Colon (tissue), 2 donors: ENCODE results near the gene NGLY1.

Source experiments
- FAIRE-seq: peaks from 2 replicates; lab custom pipeline; 2012; peaks lifted over from hg19 to GRCh38; lab: Jason Lieb, UNC
- donor health status: control.
- donor health status: control.

Gene NGLY1

DNA sequence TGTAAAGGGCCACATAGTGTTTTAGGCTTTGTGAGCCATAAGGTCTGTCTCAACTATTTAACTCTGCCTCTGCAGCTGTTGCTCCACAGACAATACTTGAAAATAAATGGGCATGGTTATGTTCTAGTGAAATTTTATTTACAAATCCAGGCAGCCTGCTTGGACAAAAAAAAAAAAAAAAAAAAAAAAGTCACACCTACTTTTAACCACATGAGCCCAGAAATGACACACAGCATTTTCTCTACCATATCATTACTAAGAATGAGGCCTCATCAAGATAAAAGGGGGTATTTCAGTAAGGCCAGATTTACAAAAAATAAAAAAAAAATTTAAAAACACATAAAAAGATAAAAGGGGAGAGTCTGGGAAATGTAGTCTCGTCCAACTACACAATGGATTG, 1.7 kb upstream of the NGLY1 start:
- FAIRE-seq: no peak

DNA sequence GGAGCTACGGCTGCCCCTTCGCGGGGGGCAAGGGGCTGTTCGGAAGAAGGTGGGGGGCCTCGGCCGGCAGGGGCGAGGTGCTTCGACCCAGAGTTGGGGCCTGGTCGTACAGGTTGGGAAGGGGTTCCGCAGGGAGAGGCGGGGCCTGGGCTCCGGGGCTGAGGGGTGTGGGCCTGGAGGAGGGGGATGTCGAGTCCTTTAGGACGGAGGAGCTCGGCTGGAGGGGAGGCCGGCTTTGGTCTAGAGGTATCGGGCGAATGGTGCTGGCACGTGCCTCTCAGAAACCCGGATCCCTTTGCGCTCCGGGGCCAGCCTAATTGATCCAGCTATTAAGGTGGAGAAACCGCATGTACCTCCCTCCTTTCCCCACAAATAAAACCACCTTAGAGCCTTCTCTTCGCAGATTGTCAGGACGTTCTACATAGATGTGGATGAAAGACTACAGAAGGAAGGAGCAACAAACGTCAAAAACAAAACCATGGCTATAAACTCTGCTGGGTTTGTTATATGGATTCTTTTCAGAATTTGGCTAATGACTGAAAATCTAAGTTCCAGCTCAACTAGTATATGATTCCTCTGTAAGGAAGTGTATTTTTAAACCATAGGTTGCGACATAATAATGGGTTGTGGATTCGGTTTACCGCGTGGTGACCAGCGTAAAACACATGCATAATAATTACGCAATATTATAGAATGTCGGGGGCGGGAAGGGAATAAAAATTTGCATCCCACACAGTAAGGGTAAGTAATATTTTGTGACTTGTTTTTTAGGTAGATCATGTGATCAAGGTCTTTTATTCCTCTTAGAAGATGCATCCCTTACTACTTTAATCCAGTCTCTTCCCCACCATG, 644 bp upstream of the NGLY1 start:
- no peak for FAIRE-seq

DNA sequence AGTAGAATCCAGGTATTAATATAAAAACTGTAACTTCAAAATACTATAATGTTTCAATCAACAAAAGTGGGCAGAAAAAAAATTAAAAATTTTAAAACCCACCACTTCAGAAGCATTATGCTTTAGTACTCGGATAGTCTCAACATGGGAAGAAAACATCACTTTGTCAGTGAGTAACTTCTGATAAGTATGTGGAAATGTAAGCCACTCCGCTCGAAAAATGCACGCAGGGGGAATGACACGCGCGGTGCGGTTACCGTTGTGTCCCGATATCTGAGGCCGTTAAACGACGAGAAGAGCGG, 656 bp downstream of the NGLY1 start:
- FAIRE-seq: no peak

DNA sequence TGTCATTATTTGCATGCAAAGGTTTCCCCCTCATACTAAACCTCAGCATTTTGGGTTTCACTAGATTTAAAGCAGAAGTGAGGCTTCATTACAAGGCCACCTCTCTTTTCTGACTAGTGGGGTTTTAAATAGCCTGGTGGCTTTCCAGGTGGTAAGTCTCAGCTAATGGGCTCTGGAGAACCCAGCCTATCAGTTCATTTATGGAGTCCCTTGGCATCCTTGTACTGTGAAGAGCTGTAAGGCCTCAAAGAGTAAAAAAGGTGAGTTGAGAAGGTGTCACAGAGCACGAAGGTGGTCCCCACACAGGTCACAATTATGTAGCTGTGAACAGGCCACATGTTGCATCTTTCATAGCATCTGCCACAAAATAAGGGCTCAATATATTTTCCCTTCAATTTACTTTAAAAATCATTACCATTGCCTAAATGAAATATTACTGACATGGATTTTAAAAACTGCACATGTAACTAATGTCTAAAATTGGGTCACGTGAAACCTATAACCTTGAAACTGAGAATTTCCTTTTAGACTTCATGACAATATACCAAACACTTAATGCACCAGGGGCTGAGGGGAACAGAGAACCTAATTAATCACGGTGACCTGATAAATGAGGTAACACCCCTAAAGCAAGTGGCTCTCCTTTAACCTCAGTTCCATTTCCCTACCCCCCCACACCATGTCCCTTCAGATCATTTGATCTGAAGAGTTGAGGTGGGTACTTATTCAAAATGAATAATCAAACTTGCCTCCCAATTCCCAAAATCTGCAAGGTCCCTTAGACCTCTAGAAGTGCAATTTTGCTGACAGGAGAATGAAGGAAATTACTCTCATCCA, 1.3 kb downstream of the NGLY1 start:
- FAIRE-seq: no peak

DNA sequence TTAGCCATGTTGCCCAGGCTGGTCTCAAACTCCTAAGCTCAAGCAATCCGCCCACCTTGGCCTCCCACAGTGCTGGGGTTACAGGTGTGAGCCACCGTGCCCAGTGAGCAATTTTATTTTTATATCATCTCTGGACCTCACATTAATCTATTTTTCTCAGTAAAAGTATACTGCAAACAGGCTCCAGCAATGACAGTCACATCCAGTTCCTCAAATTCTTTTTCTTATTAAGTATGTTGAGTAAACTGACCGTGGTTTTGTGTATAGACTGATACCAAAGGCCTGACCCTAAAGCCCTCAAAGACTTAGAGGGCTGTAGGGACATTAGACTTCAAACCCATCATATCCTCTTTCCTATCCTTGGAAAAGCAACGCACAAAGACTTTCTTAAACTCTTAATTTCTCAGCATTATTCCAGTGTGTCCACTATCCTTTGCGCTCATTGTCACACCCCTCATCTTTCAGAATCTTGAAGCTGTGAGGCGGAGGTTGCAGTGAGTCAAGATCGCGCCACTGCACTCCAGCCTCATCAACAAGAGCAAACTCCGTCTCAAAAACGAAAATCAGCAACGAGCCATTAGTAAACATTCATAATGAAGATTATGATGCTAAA, 2.0 kb downstream of the NGLY1 start:
- FAIRE-seq: no peak

DNA sequence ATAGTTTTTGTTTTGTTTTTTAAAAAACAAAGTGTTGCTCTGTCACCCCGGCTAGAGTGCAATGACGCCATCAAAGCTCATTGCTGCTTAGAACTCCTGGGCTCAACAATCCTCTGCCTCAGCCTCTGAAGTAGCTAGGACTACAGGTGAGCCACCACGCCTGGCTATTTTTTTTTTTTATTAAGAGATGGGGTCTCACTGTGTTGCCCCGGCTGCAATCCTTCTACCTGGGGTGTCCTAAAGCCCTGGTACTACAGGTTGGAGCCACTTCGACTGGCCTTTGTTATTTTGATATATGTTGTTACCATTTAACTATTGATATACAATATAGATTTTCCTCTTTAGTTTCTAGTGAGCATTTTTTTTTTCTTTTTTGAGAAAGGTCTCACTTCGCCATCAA, 2.6 kb downstream of the NGLY1 start:
- no peak for FAIRE-seq

DNA sequence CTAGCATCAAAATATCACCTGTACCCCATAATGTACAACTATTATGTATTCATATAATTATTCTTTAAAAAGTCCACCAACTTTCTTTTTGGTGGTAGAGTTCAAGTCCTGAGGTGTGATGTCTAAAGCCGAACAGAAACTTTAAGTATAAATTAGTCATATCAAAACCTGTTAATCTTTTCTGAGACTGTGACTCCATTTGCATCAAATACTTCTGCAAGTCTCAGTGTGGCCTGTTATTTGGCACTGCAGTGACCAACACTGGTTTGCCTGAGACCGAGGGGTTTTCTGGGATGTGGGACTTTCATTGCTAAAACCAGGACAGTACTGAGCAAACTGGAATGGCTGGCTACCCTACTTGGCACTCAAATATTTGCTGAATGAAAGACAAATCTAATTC, 7.3 kb downstream of the NGLY1 start:
- no peak for FAIRE-seq

DNA sequence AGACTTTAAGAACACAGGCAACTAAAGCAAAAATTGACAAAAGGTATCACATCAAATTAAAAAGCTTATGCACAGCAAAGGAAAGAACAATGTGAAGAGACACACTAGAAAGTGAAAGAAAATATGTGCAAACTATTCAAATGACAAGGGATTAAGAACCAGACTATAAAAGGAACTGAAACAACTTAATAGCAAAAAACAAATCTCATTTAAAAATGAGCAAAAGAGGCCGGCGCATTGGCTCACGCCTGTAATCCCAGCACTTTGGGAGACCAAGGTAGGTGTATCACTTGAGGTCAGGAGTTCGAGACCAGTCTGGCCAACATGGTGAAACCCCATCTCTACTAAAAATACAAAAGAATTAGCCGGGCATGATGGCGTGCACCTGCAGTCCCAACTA, 14.4 kb downstream of the NGLY1 start:
- FAIRE-seq: no peak

DNA sequence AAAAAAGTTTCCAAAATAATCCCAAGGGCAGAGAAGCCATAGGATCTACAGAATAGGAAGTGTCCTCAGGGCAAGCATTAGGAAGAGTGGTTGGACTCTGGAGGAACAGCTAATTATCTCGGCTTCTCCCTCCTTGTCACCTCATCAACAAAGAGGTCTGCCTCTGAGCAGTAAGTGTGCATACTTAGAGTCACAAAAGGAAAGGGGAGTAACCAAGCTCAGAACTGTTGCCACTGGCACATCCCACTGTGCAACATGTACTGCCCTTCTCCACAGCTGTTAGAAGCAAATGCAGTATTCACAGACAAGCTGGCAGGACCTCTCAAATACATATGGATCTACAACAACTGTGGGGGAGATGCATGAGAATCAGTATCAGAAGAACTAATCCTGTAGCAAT, 31.5 kb downstream of the NGLY1 start:
- FAIRE-seq: no peak

DNA sequence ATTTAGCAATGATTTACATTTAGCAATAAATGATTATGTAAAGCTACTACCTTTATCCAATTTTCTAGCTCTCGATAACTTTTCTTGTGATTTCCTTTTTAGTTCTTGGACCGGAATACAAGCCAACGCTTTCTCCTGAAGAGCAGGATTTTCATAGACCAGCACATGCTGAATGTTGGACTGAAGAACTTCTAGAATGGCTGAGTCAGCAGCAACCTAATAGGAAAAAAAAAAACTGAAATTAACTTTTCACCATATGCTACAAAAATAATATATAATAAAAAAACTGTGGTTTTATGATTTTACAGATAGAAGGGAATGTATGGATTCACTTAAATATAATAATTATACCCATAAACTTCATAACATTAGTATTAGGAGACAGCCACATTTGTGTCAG, 32.2 kb downstream of the NGLY1 start:
- FAIRE-seq: no peak

DNA sequence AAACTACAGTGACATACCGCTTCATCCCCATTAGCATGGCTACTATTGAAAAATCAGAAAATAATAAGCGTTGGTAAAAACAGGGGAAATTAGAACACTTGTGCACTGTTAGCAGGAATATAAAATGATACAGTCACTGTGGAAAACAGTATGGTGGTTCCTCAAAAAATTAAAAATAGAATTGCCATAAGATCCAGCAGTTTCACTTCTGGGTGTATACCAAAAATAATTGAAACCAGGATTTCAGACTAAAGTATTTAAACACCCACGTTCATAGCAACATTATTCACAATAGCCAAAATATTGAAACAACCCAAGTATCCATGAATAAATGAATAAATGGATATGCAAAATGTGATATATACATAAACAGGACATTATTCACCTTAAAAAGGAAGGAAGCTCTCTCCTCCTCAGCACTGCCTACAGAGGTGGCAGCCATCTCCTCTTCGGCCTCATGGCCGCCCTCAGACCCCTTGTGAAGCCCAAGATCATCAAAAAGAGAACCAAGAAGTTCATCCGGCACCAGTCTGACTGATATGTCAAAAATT, 34.1 kb downstream of the NGLY1 start:
- FAIRE-seq: no peak

DNA sequence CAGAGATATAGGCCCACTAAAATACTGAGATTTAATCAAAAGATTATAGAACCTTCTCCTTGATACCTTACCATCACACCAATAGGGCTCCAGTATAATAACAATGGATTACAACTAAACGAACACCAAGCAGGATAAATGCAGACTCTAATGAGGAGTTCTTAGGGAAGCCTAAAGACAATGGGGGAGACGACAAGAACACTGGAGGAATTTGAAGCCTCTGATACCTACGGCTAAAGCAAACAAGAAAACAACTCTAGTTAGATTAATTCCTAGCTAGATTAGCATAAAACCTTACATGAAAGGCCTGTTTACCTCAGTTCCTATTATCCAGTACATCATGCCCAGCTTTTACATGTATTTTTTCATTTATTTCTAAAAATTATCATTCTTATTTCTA, 35.1 kb downstream of the NGLY1 start:
- no peak for FAIRE-seq

DNA sequence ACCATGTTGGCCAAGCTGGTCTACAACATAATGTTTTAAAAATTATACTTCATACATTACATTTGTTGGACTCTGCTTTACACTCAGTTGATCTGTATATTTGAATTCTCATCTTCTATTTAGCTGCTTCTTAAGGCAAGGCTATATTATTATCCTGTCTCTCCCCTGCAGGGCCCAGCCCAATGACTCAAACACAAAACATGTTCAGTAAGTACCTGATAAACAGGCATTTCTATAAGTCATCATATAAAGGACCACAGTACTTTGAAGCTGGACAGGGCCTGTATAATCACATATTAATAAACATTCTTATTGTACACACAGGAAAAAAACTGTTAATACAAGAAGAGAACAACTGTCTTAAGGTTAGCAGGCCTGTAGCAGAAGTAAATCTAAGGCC, 36.2 kb downstream of the NGLY1 start:
- no peak for FAIRE-seq

DNA sequence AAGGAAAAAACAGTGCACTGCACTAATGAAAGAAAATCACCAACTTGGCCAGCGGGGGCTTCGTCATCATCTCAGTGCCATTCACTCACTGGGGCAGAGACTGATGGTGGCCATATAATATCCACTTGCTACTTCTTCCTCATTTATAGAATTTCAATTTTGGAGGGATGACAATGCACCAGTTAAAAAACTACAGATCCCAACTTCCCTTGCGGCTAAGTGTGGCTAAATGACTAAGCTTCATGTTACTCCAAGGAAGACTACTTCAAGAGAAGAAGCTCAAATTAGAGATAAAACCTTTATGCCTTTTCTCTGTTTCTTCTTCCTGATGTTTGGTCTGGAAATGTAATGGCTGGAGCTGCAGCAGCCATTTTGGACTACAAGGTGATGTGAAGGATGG, 38.8 kb downstream of the NGLY1 start:
- FAIRE-seq: no peak

DNA sequence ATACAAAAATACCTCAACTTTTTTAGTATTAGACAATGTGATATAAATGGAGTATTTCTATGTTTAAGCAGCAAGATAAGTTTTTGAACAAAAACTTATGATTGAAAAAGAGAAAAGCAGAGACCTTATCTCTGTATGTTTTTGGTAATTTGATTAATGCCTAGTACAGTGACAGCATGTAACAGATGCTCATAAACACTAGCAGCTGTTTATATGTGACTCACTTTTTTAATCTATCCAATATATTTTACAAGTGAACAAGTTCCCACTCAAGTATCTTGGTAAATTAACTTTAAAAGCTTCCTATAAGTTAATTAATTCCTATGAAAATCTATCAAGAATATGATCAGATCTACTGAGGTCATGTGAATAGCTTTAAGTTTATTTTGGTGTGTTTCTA, 55.1 kb downstream of the NGLY1 start:
- no peak for FAIRE-seq

DNA sequence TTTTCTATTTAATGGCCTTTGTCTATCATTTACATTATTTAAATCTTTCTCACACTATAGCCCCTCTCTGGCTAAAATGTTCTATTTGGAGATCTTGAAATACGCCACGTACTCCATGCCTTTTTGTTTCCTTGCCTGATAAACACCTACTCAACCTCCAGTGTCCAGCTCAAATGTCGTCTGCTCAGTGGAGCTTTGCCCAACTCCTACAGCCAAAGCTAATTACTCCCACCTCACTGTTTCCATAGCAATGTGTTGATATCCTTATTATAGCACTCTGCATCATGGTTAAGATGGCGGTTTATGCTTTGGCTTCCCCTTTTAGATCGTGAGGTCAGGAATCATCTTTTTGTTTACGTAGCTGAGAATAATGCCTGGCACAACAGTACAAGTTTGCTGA, 55.9 kb downstream of the NGLY1 start:
- no peak for FAIRE-seq

DNA sequence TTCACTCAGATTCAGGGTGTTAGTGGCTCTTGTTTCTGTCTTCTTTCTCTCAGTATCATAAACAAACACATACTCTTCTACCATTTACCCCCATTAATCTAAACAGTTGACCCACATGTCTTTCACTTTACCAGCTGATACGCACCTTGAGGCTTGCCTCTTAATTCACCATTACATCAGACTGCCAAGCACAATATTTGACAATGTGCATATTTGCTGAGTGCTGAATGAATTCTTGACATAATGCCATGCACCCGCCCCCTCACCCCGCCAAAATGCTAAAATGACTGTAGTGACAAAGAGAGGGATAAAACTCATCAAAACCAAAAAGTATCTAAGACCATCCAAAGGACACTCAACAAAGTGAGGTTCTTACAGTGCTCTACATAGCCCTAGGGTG, 57.4 kb downstream of the NGLY1 start:
- no peak for FAIRE-seq

DNA sequence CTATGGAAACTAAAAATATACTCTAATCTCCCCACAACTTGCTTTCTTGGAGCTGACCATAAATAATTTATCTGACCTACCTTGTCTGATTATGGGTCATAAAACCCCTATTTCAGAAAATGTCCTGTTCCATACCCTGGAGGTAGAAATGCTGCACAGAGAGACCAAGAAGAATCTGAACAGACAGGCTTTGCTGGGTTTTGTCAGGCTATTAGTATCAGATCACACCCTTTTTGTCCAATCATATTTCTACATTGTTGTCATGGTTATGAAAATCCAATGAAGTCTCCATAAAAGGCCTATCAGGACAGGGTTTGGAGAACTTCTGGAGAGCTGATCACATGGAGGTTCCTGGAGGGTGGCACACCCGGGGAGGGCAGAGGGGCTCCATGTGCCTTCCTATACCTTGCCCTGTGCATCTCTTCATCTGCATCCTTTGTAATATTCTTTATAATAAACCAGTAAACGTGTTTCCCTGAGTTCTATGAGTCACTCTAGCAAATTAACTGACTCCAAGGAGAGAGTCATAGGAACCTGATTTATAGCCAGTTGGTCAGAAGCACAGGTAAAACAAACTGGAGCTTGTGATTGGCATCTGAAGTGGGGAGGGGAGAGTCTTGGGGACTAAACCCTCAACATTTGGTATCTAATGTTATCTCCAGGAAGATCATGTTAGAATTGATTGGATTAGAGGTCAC, 58.1 kb downstream of the NGLY1 start:
- FAIRE-seq: no peak

DNA sequence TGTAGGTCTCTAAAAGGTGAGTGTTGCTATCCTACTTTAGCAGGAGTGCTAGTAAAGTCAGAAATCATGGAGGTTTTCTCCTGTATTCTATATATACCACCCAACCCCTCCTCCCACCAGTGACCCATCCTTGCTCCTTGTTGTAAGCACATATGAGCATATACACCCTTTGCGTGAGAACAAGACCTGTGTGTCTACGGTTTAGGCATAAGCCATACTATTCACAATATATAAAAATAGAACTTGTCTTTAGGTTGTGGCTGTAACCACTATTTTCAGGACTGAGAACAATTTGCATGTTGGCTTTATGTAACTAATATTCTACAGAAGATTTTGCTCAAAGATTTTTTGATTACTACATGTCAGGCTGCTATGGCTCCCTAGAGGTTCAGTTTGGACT, 59.4 kb downstream of the NGLY1 start:
- no peak for FAIRE-seq

DNA sequence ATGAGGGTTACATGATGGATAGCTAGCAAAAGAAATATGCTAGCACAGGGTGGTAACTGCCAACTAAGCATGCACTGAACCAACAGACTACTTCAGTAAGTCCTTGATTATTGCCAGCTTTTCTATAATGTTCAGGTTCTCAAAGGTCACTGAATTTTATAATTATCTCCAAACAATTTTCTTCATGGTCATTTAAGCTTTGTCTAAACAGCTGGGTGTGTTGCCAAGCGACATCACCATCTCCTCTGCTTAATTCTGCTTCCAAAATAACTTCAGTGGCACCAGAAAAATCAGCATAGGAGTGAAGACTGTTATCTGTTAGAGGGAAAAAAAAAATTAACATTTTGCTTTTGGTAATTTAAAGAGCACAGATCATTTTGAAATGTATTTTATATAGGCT, 63.9 kb downstream of the NGLY1 start:
- FAIRE-seq: no peak

DNA sequence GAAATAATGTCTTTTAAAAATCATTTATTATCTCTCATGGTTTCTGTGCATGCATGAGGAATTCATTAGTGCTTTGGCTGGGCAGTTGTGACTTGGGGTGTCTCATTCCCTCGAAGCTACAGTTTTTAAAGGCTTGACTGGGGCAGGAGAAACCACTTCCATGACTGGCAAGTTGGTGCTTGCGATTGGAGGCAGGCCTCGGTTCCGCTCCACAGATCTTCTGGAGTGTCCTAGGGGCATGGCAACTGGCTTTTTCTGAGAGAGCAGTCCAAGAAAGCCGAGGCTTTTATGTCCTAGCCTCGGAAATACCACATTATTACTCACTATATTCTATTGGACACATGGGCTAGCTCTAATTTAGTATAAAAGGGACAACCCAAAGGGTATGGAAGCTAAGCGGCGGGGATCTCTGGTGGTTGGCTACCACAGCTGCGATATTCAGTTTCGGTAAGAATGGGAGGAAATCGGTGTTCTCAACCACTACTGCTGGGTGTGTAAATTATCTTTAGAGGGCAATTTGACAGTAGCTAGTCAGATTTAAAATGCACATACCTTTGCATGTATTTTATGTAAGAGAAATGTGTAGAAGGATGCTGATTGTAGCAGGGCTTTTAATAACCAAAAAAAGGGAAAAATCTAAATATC, 69.8 kb downstream of the NGLY1 start:
- no peak for FAIRE-seq

DNA sequence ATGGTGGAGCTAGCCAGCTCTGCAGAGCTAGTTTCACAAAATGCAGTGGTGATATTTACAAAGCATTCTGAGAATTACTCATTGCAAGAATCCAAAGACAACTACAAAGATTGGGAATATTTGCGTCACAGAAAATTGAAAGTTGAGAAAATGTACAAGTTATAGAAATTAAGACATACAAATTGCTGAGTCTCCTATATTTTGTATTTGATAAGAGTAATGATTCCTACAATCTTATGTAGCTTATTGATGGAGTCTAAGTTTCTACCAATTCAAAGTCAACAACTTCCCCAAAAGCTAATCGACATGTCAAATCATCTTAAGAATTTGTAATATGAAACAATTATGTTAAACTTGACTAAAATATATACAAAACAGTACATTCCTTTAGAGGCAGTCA, 72.2 kb downstream of the NGLY1 start:
- FAIRE-seq: no peak
